ENCODE measurements around the gene MT1F. TPM values are rescaled to one million over a fixed set of nuclear protein-coding genes. Genes with fewer than 3 reads are reported as not detected.

The MT1F gene
- total RNA-seq, 2 experiments from 2014 or later, result 7.7 to 9.0 TPM

DNA sequence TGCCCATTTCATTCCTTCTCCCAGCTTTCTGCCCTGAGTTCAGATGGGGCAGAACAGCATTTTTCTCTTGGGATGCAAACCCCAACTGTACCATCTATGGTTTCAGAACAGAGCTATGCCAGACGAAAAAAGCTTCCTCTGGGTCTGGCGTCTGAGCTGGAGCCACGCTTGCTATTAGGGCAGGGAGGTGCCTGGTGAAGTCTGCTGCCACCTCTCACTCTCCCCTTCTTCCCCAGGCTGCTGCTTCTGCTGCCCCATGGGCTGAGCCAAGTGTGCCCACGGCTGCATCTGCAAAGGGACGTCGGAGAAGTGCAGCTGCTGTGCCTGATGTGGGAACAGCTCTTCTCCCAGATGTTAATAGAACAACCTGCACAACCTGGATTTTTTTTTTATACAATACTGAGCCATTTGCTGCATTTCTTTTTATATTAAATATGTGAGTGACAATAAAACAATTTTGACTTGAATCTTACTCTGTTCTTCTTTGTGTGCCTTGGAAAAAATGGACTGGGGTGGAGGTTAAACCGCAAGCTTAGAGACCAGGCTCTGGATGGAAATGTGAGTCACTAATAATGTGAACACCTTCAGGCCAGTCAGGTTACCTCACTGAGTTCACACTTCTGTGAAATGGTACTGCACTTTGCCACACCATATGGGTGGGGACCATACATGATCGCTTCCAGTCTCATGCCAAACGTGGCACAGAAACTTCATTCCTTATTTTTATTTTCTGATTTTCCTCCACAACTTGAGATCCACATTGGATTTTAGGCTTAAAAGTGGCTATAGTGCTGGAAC lies 20.9 kb upstream of the MT1F start:
- ATAC-seq, result no peak
- POLR2A ChIA-PET, result interaction anchor here (1.0 kb wide), 1 partner anchor 45 kb away, joined by 3 read pairs; no protein-coding TSS in a partner anchor
- H3K9me3 Mint-ChIP-seq, result no peaks in the 10 kb centered on the region
- peaks cover 84% of the 10 kb centered on the region for H3K27me3 Mint-ChIP-seq
- H3K36me3 Mint-ChIP-seq (ENCODE audit: low read depth), result no peaks in the 10 kb centered on the region
- TF ChIP-seq, protein P1, sequence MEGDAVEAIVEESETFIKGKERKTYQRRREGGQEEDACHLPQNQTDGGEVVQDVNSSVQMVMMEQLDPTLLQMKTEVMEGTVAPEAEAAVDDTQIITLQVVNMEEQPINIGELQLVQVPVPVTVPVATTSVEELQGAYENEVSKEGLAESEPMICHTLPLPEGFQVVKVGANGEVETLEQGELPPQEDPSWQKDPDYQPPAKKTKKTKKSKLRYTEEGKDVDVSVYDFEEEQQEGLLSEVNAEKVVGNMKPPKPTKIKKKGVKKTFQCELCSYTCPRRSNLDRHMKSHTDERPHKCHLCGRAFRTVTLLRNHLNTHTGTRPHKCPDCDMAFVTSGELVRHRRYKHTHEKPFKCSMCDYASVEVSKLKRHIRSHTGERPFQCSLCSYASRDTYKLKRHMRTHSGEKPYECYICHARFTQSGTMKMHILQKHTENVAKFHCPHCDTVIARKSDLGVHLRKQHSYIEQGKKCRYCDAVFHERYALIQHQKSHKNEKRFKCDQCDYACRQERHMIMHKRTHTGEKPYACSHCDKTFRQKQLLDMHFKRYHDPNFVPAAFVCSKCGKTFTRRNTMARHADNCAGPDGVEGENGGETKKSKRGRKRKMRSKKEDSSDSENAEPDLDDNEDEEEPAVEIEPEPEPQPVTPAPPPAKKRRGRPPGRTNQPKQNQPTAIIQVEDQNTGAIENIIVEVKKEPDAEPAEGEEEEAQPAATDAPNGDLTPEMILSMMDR (IDR thresholded peaks at IDR 0.05), result no peak
- CTCF ChIA-PET, result interaction anchor here (2.6 kb wide), 1 partner anchor 11 kb away, joined by 6 read pairs; the partner anchor contains the start of gene MT1E
- intact Hi-C loops (cut with micrococcal nuclease), result no loop called here
- H3K27ac Mint-ChIP-seq, result no peak overlapping the region
- no peak overlapping the region for H3K4me3 Mint-ChIP-seq
- no peak for DNase-seq
- H3K4me1 Mint-ChIP-seq (ENCODE audit: low read depth), result peaks cover 21% of the 10 kb centered on the region

DNA sequence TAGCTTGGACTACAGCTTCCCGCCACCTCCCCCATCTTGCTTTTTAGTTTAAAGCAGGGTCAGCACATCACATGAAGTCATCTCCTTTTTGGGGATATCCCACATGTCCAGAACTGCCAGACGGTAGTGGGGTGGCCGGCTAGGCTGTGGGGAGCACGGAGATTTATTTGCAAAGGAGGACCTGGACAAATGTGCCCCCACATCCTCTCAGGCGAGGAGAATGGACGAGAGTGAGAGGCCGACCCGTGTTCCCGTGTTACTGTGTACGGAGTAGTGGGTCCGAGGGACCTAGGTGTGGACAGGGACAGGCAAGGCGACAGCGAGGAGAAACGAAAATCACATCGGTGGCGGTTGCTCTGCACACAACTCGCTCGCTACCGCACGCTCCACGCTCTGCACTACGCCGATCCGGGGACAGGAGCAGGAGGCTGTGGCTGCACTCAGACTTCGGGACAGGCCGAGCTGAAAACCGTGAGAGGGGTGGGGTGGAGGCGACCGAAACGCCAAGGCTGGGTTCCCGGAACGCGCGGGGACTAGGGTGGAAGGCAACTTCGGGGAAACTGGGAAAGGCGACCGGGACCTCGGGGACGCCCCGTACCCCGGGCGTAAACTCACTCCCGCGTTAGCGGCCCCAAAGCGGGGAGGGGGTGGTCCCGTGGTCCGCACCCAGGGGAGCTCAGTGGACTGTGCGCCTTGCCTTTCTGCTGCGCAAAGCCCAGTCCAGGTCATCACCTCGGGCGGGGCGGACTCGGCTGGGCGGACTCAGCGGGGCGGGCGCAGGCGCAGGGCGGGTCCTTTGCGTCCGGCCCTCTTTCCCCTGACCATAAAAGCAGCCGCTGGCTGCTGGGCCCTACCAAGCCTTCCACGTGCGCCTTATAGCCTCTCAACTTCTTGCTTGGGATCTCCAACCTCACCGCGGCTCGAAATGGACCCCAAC lies 19.7 kb upstream of the MT1F start, which contains the start of gene MT1A:
TSS of gene MT1A (plus strand) at position 853 of the 937 bp plus-strand sequence. CDS start at position 926, 73 bp downstream.
- H3K9me3 Mint-ChIP-seq, result no peaks in the 10 kb centered on the region
- POLR2A ChIA-PET, result no interaction called here
- TF ChIP-seq, protein P1 (IDR thresholded peaks at IDR 0.05), result no peak
- H3K36me3 Mint-ChIP-seq (ENCODE audit: low read depth), result no peaks in the 10 kb centered on the region
- peaks cover 24% of the 10 kb centered on the region for H3K4me1 Mint-ChIP-seq (ENCODE audit: low read depth)
- no peak within 1 kb of the TSS for H3K27ac Mint-ChIP-seq
- intact Hi-C loops (cut with micrococcal nuclease), result no loop called here
- ATAC-seq (peak; percentile 31), DNase-seq (no peak)
- H3K4me3 Mint-ChIP-seq, result peak within 1 kb of the TSS; percentile 47
- CTCF ChIA-PET, result interaction anchor here (2.6 kb wide), 1 partner anchor 13 kb away, joined by 6 read pairs; the partner anchor contains the start of gene MT1E
- H3K27me3 Mint-ChIP-seq, result peaks cover 75% of the 10 kb centered on the region

DNA sequence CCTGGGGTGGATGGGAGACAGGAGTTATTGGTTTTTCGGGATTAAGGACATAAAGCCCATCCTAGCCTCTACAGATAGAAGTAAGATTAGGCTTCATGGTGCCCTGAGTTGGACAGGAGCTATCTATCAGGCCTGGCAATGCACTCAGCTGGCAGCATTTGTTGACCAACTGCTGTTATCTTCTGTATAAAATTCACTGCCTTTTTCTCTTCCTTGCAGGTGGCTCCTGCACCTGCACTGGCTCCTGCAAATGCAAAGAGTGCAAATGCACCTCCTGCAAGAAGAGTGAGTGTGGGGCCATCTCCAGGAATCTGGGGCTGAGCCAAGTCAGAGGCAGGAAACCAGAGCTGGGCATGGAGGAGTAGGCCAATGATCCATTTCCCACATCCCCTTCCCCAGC lies 18.7 kb upstream of the MT1F start:
- TF ChIP-seq, protein P1 (IDR thresholded peaks at IDR 0.05), result no peak
- DNase-seq, result no peak
- Mint-ChIP-seq H3K4me1 (ENCODE audit: low read depth) (peaks cover 31% of the 10 kb centered on the region), H3K27ac (no peak overlapping the region), H3K9me3 (no peaks in the 10 kb centered on the region), H3K27me3 (peaks cover 66% of the 10 kb centered on the region), H3K36me3 (ENCODE audit: low read depth) (no peaks in the 10 kb centered on the region), H3K4me3 (no peak overlapping the region)
- ATAC-seq, result no peak
- intact Hi-C loops (cut with micrococcal nuclease), result no loop called here
- ChIA-PET CTCF (interaction anchor here (0.7 kb wide), 1 partner anchor 8 kb away, joined by 4 read pairs; no protein-coding TSS in a partner anchor), POLR2A (interaction anchor here (1.1 to 1.3 kb wide), 2 partner anchors 13 to 50 kb away, joined by 3 to 5 read pairs; partner anchors contain the start of gene MT1E)

DNA sequence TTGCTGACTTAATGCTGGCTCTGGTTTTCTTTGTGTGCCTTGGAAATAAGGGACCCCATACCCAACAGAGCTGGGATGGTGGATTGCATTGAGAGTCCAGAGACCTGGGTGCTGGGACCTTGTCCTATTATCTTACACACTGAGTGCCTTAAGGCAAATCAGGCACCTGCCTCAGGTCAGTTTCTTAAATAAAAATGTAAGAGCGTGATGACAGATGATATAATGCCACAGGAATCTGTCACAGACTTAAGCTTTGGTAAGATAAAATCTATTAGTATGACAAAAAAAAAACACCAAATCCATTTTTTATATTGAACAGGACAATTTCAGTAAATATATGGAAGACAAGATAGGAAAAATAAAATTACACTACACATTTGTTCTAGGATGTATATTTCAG lies 17.7 kb upstream of the MT1F start:
- TF ChIP-seq, protein P1 (IDR thresholded peaks at IDR 0.05), result no peak
- ChIA-PET POLR2A (interaction anchor here (1.1 to 1.3 kb wide), 2 partner anchors 14 to 49 kb away, joined by 3 to 5 read pairs; partner anchors contain the start of gene MT1E), CTCF (interaction anchor here (1.0 to 1.9 kb wide), 3 partner anchors 62 to 64 kb away, joined by 3 to 5 read pairs (median 4); no protein-coding TSS in a partner anchor)
- H3K4me1 Mint-ChIP-seq (ENCODE audit: low read depth), result peaks cover 29% of the 10 kb centered on the region
- intact Hi-C loops (cut with micrococcal nuclease), result no loop called here
- H3K4me3 Mint-ChIP-seq, result no peak overlapping the region
- DNase-seq (no peak), ATAC-seq (no peak)
- H3K27ac Mint-ChIP-seq, result no peak overlapping the region
- peaks cover 55% of the 10 kb centered on the region for H3K27me3 Mint-ChIP-seq
- no peaks in the 10 kb centered on the region for H3K36me3 Mint-ChIP-seq (ENCODE audit: low read depth)
- no peaks in the 10 kb centered on the region for H3K9me3 Mint-ChIP-seq
